Measurements from ENCODE around the gene C19orf81. TPM values are rescaled to one million over a fixed set of nuclear protein-coding genes. Genes with fewer than 3 reads are reported as not detected.
"Not testable (repeated sequence)": the region's sequence is repeated elsewhere in the genome, so short reads cannot be mapped to it uniquely, and the experiment has no call there.

The C19orf81 gene
- total RNA-seq, 6 donors from 2014 or later = 1.7 to 24.4 (median 3.1) TPM; not detected in 1

- not testable (repeated sequence) for H3K27ac ChIP-seq; ATAC-seq (ENCODE audit: low FRiP score in 2 of 2); H3K9me3 ChIP-seq; H3K36me3 ChIP-seq; DNase-seq; H3K27me3 ChIP-seq; H3K4me1 ChIP-seq; H3K4me3 ChIP-seq
- 76 to 100% methylated on average over 2 to 3 of the region's 5 CpGs for WGBS, 2 donors
Measured at GRCh38 chr19:50620394-50620906, 28.8 kb upstream of the C19orf81 start.

GRCh38 chr19:50624949-50625600, 24.2 kb upstream of the C19orf81 start:
- 89 to 91% methylated on average over 31 to 44 of the region's 44 CpGs for WGBS, 2 donors
- TF ChIP-seq POLR2A (IDR thresholded peaks at IDR 0.05) = no peak
- no peak for TF ChIP-seq EP300 (IDR thresholded peaks at IDR 0.05)
- no peak for TF ChIP-seq CTCF (IDR thresholded peaks at IDR 0.05)
- no peak for TF ChIP-seq POLR2AphosphoS5 (IDR thresholded peaks at IDR 0.05)
- Histone ChIP-seq H3K4me1 (no peaks in the 10 kb centered on the region), H3K27ac (no peak overlapping the region), H3K4me3 (no peak overlapping the region), H3K27me3 (no peaks in the 10 kb centered on the region), H3K36me3 (no peaks in the 10 kb centered on the region), H3K9me3 (no peaks in the 10 kb centered on the region)
- ATAC-seq (ENCODE audit: low FRiP score in 2 of 2) (no peak), DNase-seq (peak in 1 of 2 donors; percentile 64)

- DNase-seq (no peak), ATAC-seq (ENCODE audit: low FRiP score in 2 of 2) (no peak)
- Histone ChIP-seq H3K27ac (no peak overlapping the region), H3K9me3 (no peaks in the 10 kb centered on the region), H3K4me1 (no peaks in the 10 kb centered on the region), H3K4me3 (no peak overlapping the region), H3K27me3 (no peaks in the 10 kb centered on the region), H3K36me3 (no peaks in the 10 kb centered on the region)
- no peak for TF ChIP-seq EP300 (IDR thresholded peaks at IDR 0.05)
- TF ChIP-seq POLR2AphosphoS5 (IDR thresholded peaks at IDR 0.05) = no peak
- TF ChIP-seq POLR2A (IDR thresholded peaks at IDR 0.05) = no peak
- TF ChIP-seq CTCF (IDR thresholded peaks at IDR 0.05) = no peak
- 61 to 70% methylated on average over 4 of the region's 4 CpGs for WGBS, 2 donors
Measured at GRCh38 chr19:50626011-50626410, 23.2 kb upstream of the C19orf81 start.

- H3K27ac ChIP-seq = no peak overlapping the region
- ATAC-seq (ENCODE audit: low FRiP score in 2 of 2) = no peak
- no peaks in the 10 kb centered on the region for H3K27me3 ChIP-seq
- 75 to 77% methylated on average over 4 of the region's 4 CpGs for WGBS, 2 donors
- H3K4me1 ChIP-seq = no peaks in the 10 kb centered on the region
- H3K4me3 ChIP-seq = no peak overlapping the region
- no peaks in the 10 kb centered on the region for H3K9me3 ChIP-seq
- no peak for DNase-seq
- no peak for TF ChIP-seq CTCF (IDR thresholded peaks at IDR 0.05)
- no peak for TF ChIP-seq POLR2AphosphoS5 (IDR thresholded peaks at IDR 0.05)
- TF ChIP-seq POLR2A (IDR thresholded peaks at IDR 0.05) = no peak
- TF ChIP-seq EP300 (IDR thresholded peaks at IDR 0.05) = no peak
- H3K36me3 ChIP-seq = no peaks in the 10 kb centered on the region
Measured at GRCh38 chr19:50626795-50627194, 22.4 kb upstream of the C19orf81 start.

- DNase-seq (no peak), ATAC-seq (ENCODE audit: low FRiP score in 2 of 2) (no peak)
- Histone ChIP-seq H3K27ac (no peak overlapping the region), H3K36me3 (no peaks in the 10 kb centered on the region), H3K4me3 (no peak overlapping the region), H3K4me1 (no peaks in the 10 kb centered on the region), H3K9me3 (peaks cover 0 to 5% (median under 1%) of the 10 kb centered on the region in 4 donors), H3K27me3 (no peaks in the 10 kb centered on the region)
- WGBS, 2 donors = 85 to 86% methylated on average over 5 of the region's 5 CpGs
- TF ChIP-seq POLR2AphosphoS5 (IDR thresholded peaks at IDR 0.05) (no peak), EP300 (IDR thresholded peaks at IDR 0.05) (no peak), CTCF (IDR thresholded peaks at IDR 0.05) (no peak), POLR2A (IDR thresholded peaks at IDR 0.05) (no peak)
Measured at GRCh38 chr19:50628146-50628545, 21.1 kb upstream of the C19orf81 start.

Data from upper lobe of left lung (tissue), 6 donors.